GM19239 (cell line): Measurements from ENCODE around the gene PAQR6.
A peak's percentile ranks its signal among the peaks of the same experiment; 100 is the strongest.
"Not testable (repeated sequence)": the region's sequence is repeated elsewhere in the genome, so short reads cannot be mapped to it uniquely, and the experiment has no call there.

Source experiments
- DNase-seq: peaks from one replicate; pipeline ENCODE4 v3.0.0; 2011; ENCODE audit warnings: low spot score; ENCODE audit not compliant: insufficient read length
- FAIRE-seq: peaks from 2 replicates; lab custom pipeline; 2011; peaks lifted over from hg19 to GRCh38; lab: Jason Lieb, UNC

The PAQR6 gene

DNA sequence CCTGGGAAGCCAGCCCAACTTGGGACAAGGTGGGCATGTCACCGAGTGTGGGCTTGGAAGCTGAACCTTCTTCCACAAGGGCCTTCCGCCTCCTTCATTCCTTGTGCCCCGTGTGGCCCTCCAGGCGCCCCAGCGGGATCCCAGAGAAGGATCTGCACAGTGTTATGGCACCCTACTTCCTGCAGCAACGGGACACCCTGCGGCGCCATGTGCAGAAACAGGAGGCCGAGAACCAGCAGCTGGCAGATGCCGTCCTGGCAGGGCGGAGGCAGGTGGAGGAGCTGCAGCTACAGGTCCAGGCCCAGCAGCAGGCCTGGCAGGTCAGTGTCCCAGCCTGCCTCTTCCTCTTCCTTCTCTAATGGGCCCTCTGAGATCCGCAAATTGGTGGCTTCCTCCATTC lies 11.7 kb downstream of the PAQR6 start:
- FAIRE-seq (no peak), DNase-seq (no peak)

DNA sequence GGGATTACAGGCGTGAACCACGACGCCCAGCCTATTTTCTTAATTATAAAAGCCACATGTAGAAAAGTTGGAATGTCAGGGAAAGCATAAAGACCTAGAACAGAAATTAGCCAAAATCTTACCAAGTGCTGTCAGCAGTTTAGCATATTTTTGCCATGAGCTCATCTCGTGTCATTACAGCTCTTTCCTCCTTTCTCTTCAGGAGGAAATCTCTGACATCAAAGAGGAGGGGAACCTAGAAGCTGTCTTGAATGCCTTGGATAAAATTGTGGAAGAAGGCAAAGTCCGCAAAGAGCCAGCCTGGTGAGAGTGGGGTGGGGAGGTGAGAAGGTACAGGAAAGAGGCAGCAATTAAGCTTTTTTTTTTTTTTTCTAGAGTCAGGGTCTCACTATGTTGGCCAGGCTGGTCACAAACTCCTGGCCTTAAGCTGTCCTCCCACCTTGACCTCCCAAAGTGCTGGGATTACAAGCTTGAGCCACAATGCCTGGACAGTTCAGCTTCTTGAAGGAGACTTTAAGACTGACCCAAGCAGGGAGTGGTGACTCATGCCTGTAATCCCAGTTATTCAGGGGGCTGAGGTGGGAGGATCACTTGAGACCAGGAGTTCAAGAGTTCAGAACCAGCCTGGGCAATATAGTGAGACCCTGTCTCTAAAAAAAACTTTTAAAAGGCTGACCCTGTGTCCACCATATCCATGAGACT lies 14.3 kb downstream of the PAQR6 start:
- DNase-seq, result no peak
- FAIRE-seq, result no peak

DNA sequence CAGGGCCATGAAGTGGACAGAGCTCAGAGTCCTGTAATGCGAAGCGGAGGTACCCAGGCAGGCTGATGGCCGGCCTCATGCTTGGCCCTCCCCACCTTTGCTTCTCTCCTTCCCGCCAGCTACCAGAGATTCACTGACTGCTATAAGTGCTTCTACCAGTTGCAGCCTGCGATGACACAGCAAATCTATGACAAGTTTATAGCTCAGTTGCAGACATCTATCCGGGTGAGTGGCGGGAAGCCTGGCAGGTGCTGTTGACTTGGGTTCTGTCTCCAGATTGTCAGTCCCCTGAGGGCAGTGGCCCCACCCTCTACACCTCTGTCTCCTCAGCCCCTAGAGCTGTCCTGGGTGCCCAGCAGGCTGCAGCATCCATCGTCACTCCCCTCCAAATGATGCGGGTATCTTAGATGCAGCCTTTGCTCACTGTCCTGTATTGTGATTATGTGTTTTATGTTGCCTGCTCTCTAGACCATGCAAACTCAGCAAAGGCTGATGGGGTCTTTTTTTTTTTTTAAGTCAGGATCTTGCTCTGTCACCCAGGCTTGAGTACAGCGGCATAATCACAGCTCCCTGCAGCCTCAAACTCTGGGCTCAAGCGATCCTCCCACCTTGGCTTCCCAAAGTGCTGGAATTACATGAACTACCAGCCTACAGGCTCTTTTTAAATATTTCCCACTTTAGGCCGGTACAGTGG lies 15.5 kb downstream of the PAQR6 start:
- FAIRE-seq, result no peak
- no peak for DNase-seq

DNA sequence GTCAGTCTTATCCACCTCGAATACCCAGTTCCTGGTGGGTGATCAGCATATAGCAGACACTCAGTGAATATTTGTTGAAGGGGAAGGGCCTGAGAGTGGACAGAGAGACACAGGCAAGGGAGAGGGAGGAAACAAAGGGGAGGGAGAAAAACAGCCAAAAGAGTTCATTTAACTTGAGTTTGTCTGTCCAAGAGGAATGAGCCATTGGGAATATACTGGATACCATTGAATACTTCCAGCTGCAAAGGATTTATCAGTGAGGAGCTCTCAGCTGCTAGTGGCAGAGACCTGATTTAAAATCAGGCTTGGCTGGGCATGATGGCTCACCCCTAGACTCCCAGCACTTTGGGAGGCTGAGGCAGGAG lies 17.4 kb downstream of the PAQR6 start:
- DNase-seq (no peak), FAIRE-seq (no peak)

DNA sequence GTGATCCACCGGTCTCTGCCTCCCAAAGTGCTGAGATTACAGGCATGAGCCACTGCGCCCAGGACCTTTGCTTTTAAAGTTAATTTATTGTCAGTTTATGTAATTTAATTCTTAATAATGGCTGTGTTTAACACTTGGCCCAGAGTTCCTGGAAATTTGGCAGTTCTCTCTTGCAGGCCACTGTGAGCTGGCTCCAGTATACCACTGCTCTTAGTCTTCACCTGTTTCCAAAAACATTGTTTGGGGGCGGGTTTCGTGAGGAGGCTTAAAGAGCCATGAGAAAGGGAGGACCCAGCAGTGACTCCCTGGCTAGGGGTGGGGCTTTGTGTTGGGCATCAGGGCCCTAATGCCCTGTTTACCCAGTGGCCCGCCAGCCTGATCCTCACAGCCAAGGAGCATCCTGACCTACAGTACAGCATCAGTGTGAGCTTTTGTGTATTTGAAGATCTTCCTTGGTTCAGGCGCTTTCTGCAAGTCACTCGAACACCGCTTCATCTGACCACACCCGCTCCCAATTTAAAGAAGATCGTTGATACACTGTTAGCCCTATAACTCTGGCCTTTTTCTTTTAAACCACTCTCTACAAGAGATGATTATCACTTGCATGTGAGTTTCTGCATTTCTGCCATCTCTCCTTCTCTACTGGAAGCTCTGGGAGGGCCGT lies 17.9 kb downstream of the PAQR6 start:
- no peak for DNase-seq
- no peak for FAIRE-seq

DNA sequence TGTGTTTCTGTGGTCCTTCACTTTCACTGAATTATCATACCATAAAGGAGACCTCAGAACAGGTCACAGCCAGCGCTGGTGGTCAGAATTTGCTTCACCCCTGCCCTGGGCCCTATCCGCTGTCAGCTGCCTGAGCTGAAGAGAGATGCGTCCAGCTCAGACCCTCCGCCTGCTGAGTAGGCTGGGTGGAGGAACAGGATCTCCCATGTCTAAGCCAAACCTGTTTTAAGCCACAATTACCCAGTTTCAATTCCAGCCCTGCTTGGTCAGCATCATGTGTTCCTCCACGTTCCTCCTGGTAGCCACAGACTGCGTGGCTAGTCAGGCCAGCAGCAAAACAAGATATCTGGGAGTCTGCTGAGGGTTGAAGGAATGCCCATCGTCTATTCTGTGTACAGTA lies 19.4 kb downstream of the PAQR6 start:
- FAIRE-seq (no peak), DNase-seq (no peak)

DNA sequence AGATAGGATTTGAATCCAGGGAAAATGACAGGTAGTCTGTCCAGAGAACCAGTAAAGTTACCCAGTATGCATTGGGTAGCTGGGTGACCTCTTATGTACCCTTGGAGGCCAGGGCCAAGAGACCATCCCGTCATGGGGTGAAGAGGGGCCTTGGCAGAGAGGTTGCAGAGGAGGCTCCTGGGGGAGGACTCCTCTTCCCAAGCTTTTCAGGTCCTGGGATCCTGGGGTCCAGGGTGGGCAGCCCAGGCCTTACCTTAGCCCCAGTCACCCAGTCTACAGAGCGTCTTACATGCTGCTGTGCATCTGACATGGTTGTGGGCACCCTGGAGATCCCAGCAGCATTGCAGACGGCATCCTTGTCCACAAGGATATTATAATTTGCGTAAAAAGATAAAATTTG lies 21.1 kb downstream of the PAQR6 start:
- DNase-seq (no peak), FAIRE-seq (no peak)

DNA sequence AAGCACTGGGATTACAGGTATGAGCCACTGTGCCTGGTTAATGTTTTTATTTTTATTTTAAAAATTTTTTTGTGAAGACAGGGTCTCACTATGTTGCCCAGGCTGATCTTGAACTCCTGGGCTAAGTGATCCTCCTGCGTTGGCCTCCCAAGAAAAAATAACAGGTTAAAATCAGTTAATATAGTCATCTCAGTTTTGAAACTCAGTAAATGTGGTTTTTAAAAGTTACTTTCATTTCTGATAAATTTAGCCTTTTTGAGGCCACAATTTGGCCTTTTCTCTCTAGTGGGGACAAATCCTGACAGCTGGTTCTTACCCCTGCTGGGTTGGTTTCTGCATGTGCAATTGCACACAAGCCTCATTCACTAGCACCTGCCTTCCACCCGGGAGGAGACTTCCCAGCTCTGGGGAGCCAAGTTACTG lies 21.7 kb downstream of the PAQR6 start:
- DNase-seq, result peak; percentile 79
- FAIRE-seq, result peak; percentile 79

DNA sequence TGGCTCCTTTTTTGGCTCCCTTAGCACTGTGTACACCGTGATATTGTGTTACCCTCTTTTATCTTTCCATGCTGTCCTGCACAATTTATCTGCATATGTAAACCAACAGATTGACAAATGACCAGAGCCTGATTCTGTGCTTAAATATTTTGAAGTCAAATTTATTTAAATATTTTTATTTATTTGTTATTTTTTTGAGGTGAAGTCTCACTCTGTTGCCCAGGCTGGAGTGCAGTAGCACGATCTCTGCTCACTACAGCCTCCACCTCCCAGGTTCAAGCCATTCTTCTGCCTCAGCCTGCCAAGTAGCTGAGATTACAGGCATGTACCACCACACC lies 22.2 kb downstream of the PAQR6 start:
- DNase-seq (no peak), FAIRE-seq (no peak)

DNA sequence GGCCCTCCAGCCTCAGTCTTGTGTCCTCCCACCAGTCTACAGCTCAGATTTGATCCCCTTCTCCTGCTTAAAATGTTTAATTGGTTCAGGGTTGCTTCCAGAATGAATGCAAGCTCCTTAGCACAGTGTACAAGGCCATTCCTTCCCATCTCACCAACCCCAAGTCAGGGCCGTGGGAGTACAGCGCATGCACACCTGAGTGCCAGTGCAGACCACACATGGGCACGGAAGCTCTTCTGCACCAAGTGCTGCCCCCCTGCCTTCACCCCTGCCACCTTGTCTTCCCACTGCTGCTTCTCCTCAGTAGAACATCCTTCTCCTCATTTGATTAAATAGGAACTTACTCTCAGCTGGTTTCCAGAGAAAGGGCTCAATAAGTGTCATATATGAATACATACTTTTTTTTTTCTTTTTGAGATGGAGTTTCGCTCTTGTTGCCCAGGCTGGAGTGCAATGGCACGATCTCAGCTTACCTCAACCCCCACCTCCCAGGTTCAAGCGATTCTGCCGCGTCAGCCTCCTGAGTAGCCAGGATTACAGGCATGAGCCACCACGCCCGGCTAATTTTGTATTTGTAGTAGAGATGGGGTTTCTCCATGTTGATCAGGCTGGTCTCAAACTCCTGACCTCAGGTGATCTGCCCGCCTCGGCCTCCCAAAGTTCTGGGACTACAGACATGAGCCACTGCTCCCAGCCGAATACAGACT lies 25.7 kb downstream of the PAQR6 start:
- DNase-seq (no peak), FAIRE-seq (no peak)

DNA sequence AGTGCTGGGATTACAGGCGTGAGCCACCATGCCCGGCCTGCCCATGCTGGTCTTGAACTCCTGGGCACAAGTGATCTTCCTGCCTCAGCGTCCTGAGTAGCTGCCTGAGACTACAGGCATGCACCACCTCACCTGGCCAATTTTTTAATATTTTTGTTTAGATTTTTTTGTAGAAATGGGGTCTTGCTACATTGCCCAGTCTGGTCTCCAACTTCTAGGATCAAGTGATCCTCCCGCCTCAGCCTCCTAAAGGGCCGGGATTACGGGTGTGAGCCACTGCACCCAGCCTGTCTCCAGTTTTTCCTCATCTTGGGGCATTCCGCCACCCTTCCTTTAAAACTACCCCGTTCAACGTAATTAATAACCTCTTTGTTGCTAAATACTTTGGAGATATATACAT lies 27.6 kb downstream of the PAQR6 start:
- FAIRE-seq (no peak), DNase-seq (no peak)

DNA sequence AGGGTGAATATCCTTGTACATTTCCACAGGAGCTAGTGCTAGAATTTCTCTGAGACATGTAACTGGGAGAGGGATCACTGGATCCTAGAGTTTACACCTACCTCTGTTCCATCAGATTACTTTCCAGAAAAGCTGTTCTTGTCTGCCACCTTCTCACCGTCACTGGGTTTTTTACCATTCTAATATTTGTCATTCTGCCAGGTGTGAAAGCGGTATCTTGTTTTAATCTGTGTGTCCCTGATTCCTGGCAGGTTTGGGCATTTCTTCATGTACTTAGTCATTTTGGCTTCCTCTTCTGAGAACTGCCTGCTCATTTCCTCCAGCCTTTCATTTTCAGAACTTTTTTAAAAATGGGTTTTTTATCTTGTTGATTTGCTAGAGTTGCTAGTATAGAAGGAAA lies 30.0 kb downstream of the PAQR6 start:
- FAIRE-seq (no peak), DNase-seq (peak; percentile 44)

DNA sequence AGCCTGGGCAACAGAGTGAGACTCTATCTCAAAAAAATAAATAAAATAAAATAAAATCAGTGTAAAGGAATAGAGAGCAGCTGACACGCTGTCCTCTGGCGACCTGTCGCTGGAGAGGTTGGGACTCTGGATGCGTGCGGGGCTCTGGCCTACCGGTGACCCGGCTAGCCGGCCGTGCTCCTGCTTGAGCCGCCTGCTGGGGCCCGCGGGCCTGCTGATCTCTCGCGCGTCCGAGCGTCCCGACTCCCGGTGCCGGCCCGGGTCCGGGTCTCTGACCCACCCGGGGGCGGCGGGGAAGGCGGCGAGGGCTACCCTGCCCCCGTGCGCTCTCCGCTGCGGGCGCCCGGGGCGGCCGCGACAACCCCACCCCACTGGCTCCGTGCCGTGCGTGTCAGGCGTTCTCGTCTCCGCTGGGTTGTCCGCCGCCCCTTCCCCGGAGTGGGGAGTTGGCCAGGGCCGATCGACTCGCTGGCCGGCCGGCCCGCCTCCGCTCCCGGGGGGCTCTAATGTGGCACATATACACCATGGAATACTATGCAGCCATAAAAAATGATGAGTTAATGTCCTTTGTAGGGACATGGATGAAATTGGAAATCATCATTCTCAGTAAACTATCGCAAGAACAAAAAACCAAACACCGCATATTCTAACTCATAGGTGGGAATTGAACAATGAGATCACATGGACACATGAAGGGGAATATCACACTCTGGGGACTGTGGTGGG lies 31.3 kb downstream of the PAQR6 start:
- peak; percentile 99 for FAIRE-seq
- not testable (repeated sequence) for DNase-seq

DNA sequence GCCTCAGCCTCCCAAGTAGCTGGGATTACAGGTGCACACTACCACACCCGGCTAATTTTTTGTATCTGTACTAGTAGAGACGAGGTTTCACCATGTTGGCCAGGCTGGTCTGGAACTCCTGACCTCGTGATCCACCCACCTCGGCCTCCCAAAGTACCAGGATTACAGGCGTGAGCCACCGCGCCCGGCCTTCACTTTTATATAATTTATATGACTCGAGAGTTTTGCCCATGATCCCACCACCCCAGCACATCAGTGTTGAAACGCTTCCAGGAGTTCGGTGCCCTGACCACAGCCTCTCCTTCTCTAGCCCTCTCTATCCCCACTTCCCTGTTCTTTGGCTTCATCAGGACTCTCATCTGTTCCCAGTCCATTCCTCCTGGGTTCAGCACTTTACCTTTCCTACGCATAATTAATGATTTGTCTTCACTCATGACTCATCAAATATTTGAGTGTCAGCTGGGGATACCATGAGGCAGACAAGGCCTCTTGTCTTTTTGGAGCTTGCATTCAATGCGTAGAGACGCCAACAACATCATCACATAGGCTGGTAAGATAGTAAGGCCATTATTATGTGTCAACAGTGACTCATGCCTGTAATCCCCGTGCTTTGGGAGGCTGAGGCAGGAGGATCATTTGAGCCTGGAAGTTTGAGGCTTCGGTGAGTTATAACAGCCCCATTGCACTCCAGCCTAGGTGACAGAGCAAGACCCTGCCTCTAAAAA lies 33.7 kb downstream of the PAQR6 start:
- DNase-seq (no peak), FAIRE-seq (no peak)

DNA sequence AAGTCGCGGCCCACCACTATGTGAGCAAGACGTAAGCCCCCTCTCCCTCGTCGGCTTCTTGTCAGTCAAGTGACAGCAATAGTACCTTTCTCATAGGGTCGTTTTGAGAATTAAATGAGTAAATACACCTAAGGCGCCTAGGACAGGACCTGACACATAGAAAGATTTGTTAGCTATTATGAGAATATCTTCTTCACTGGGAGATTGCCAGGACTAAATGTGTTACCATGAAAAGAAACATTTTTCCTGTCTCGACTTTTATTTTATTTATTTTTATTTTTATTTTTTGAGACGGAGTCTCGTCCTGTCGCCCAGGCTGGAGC lies 34.3 kb downstream of the PAQR6 start:
- no peak for FAIRE-seq

DNA sequence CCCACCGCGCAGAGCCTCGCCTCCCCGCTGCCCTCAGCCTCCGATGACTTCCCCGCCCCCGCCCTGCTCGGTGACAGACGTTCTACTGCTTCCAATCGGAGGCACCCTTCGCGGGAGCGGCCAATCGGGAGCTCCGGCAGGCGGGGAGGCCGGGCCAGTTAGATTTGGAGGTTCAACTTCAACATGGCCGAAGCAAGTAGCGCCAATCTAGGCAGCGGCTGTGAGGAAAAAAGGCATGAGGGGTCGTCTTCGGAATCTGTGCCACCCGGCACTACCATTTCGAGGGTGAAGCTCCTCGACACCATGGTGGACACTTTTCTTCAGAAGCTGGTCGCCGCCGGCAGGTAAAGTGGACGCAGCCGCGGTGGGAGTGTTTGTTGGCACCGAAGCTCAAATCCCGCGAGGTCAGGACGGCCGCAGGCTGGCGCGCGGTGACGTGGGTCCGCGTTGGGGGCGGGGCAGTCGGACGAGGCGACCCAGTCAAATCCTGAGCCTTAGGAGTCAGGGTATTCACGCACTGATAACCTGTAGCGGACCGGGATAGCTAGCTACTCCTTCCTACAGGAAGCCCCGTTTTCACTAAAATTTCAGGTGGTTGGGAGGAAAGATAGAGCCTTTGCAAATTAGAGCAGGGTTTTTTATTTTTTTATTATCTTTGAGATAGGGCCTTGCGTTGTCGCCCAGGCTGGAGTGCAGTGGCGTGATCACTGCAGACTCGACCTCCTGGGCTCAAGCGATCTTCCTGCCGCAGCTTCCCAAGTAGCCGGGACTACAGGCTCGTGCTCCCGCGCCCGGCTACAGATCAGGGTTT lies 34.8 kb downstream of the PAQR6 start, which contains the start of gene PMF1:
PMF1 (plus strand) TSS at position 175 of the 811 bp plus-strand sequence; CDS start at position 184, 9 bp downstream.
- DNase-seq, result peak; percentile 99
- FAIRE-seq, result peak; percentile 23

More for the DNA sequence above, 34.3 kb downstream of the PAQR6 start:
- DNase-seq, result no peak

DNA sequence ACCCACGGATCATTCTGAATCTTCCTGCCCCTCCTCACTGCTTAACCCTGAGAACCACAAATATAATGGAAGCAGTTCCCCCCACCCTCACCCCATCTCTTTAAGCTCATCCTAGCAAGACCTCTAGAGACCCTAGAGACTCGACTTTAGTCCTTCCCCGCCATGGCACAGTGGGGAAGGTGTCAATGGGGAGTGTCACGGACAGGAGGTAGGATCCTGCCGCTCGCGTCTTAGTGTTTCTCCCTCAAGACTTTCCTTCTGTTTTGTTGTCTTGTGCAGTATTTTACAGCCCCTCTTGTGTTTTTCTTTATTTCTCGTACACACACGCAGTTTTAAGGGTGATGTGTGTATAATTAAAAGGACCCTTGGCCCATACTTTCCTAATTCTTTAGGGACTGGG lies 35.7 kb downstream of the PAQR6 start:
- FAIRE-seq (no peak), DNase-seq (no peak)

DNA sequence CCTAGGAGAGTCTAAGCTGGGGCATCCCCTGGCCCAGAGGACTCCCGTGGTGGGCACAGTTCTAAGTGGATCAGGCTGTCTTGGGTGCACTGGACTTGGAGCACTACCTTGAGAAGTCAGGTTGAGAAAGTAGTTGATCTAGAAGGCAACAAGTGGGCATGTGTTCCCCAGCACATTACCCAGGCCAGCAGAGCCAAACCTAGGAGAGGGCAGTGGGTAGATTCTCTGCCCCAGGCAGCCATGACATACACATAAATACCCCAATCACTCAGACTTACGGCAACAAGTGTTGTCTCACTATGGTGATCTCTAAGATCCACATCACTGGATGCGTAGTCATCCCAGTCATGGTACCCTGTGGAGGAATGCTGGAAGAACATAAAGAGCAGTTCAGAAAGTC lies 36.6 kb downstream of the PAQR6 start:
- DNase-seq (no peak), FAIRE-seq (no peak)

DNA sequence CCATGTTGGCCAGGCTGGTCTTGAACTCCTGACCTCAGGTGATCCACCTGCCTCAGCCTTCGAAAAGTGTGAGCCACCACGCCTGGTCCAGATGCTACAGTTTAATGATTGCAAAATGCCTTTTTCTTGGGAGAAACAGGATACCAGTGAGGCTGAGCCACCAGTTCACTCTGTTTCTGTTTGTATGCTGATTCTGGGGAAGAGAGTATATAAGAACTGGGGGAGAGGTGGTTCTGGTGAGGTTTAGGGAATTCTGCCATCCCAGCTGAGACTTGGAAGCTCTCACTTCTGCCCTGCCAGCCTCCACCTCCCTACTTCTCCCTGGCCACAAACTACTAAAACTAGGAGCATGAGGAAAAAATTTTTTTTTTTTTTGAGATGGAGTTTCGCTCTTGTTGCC lies 43.2 kb downstream of the PAQR6 start:
- FAIRE-seq (no peak), DNase-seq (no peak)
